HG03521 (cell line): Measurements from ENCODE around the gene OVAAL.
"Not testable (repeated sequence)": the region's sequence is repeated elsewhere in the genome, so short reads cannot be mapped to it uniquely, and the experiment has no call there.

Experiments
- ATAC-seq: cut with Tn5 transposase; IDR thresholded peaks from one replicate; pipeline ENCODE4 v1.9.1; 2021; ENCODE audit warnings: mild to moderate bottlenecking, moderate library complexity; ENCODE audit not compliant: unreplicated experiment

The OVAAL gene

DNA sequence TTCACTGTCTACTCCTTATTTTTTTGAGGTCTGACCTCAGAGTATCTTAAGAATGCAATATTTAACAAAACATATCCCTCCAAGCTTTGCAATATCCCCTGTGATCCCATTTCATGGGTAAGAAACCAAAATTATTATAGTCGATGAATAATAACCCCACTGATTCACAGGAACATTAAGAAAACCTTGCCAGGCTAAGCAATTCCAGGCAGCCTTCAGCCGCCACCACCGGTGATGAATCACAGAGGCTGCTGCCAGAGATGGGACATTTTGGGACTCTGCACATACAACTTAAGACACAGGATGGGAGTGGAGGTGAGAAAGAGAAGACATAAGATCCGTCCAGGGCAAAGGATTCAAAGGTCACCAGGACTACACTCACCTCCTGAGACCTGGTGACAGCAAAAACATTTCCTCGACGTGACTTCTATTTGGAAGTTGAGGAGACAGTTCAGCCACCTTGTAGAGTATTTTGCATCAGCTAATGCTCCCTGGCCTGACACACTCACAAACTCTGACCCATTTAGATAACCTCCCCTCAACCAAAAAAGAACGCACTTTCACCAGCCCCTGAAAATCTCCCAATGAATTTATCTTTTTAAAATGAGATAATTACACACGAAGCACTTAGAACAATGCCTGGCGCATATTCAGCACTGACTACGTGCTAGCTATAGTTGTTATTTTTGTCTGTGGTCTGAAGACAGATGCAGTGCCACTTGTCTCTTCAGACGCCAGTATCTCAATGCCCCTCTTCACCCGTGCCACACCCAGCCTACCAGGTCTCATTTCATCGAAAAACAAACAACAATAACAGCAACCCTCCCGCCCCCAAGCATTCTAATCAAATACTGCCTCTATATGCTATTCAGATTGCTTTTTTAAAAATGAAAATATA lies 17.8 kb upstream of the OVAAL start:
- ATAC-seq = no peak

DNA sequence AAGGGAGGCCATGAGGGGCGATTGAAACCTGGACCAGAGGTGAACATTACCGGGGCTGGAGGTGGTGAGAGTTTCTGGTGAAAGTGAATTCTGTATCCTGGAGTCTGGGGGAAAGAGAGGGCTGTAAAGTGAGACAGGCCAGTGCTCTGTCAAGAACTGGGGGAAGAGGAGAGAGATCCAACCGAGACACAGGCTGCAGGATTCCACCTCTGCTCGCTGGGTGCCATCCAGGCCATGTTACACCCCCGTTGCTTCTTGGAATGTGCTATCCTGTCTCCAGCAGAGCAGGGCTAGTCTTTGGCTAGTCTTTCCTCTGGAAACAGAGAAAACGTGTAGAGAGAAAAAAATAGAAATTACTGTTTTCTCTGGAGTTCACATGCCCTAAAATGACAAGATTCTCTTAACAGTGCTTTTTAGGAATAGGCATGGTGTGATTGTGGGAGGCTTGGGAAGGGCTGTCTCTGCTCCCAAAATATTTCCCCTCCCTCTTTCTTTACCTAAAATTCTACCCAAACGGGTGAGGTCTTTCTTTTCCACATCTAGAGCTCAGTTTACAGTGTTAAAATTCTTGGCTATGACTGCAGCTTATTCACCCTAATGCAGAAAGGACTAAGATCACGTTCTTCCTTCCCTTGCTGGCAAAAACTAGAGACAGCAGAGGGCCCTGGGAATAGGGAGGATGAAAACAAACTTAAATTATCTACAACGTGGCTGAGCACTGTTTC lies 16.5 kb upstream of the OVAAL start:
- no peak for ATAC-seq

DNA sequence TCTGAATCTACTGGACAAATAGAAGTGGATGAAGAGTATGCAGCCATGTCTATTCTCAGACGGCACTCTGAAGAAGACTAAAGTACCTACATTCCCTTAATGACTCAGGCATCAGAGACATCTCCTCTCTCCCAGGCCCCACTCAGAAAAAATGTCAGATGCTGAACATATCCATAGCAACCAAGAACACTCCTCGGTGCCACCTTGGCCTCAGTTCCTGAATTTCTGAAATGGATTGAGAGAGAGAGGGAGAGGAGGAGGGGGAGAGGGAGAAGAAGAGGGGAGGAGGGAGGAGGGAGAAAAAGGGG lies 16.0 kb upstream of the OVAAL start:
- ATAC-seq = no peak

DNA sequence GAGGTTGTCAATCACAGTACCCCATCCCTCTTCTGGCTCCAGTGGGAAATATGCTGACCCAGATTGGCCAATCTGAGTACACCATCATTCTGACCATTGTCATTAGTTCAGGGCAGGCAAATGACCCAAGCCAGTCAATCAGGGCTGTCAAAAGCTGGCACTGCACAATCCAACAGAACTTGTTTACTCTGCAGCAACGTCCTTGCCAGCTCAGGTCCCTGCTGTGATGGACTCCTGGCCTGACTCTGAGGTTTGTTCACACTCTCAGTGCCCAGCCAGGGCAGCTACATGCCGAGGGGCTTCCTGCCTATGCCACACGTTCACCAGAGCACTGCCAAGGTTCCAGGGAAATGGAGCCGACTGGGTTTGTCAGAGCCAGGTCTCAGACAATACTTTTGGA lies 14.7 kb upstream of the OVAAL start:
- ATAC-seq = no peak

DNA sequence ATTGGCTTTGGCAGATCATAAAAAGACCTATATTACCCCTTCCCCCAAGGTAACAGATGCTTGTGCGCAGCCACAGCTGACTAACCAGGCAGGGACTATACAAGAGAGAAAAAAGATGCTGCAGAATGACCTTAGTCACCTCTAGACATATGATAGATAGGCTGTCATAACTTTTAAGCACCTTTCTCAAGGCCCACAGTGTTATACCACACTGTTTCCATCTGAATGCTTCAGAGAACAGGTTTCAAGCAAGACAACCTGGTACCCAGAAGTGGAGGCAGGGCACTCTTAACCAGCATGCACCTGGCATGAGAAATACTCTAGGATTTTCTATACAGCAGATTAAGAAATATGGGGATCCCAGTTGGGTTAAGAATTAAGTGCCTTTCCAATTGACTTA lies 12.8 kb upstream of the OVAAL start:
- ATAC-seq = no peak

DNA sequence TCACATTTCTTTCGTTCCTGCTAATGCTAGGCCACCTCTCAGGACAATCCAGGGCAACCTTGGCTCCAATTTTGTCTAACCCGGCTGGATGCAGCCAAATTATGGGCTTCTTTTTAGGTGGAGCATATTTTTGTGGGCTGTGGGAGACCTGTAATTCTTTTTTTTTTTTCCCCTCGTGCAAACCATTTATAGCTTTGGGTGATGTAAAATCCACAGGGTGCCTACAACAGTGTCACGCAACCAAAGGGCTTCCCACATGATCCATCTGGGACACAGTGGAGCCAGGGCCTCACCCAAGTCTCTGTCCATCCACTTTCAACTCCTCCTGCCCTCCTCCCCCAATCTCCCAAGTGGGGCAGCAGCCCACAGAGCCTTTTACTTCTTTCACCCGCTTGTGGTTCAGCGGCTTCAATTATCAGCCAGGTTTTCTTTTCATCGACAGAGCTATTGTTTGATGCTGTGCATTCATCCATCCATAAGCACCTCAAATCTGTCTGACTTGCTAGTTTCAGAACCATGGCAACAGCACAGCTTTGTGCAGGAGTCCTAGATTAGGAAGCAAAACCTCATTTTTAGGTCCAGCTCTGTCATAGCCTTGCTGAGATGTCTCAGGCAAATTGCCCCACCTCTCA lies 10.0 kb upstream of the OVAAL start:
- no peak for ATAC-seq

DNA sequence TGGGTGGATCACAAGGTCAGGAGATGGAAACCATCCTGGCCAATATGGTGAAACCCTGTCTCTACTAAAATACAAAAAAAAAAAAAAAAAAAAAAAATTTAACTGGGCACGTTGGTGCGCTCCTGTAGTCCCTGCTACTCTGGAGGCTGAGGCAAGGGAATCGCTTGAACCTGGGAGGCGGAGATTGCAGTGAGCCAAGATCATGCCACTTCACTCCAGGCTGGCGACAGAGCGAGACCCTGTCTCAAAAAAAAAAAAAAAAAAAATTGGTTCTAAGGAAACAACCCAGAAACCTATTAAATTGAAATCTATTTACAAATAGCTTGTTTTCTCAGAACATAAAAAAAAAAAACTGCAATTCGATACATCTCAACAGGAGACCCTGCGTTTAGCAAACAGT lies 9.0 kb upstream of the OVAAL start:
- ATAC-seq = not testable (repeated sequence)

DNA sequence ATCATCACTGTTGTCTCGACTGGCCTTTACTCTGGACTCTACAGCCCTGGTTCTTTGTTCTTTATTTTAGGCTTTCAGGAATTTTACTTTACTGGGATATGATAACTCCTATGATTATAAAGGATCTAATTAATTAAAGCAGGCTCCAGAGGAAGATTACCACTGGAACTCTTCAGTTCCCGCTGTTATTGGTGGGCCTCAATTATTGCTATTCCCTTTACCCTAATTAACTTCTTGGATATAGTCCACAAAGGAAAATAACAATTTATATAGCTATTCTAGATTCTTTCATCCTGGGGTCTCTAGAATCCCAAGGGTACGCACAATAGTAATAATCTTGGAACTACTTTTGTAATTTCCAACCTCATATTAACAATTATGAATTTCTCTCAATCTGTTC lies 8.5 kb upstream of the OVAAL start:
- no peak for ATAC-seq

DNA sequence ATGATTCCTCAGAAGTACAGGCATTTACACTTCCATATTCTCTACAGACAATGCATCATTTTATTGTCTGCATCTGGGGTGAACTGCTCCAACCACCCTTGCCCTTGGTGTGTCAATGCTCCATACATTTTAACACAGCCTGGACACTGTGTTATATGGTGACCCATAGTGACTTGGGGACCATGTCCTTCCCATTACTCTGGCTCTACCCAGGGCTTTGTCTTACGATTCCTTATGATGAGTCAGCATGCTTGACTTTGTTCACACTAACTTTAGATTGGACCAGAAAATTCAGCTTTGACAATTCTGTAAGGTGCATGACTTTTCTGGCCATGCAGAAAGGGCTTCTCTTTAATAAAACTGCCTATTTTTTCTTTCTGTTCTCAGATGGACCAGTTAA lies 6.8 kb upstream of the OVAAL start:
- no peak for ATAC-seq

DNA sequence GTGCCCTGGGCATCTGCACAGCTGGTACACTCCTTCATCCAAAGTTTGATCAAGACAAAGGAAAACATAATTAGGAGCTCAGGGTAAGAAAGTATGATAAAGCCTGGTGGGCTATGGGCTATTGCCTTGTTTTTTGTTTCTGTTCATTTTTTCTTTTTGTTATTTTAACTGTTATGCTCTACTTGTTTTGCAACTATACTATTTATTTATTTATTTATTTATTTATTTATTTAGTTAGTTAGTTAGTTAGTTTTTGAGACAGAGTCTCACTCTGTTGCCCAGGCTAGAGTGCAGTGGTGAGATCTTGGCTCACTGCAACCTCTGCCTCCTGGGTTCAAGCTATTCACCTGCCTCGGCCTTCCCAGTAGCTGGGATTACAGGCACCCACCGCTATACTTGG lies 5.7 kb upstream of the OVAAL start:
- not testable (repeated sequence) for ATAC-seq

DNA sequence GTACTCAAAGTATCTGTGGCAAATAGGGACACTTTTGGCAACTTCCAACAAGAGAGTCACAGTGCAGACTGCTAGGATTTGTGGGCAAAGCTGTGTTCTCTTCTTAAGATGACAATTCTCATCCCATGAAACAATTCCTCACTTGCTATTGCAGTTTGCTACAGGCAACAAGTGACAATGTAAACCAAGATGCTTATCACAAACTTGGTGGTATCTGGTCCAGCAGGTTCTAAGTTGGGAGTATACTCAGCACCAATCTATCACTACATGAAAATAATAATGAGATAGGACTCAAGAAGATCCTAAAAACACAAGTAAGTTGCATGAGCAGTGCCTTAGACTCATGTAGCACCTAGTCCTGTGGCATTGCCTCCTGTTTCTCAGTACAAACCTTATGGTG lies 3.4 kb upstream of the OVAAL start:
- no peak for ATAC-seq

DNA sequence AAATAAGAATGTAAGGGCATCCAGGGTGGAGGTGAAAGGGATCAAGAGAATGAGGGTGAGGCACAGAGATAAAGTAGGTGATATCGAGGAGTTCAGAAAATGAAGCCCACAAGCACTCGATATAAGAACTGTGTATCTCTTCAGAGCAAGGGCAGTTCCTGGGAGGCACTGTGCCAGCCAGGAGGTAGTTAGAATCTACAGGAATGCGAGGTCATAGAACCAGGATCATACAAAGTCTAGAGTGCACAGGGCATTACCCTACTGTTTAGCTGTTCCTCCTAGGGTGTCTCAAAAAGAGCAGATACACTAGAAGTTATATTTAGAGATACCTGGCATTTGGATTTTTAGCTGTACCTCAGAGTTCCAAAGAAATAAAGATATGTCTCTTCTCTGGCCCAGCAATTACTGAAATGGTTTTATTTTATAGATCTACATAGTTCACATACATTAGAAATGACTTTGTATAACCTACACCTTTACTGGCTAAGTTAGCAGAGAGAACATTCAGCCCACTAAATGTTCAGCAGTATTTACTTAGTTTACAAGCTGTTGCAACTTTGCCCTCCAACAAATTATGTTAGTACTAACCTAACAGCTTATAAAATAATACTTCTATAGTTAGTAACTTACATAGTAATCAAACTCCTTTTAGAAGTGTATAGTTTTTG lies 1.6 kb downstream of the OVAAL start:
- no peak for ATAC-seq

DNA sequence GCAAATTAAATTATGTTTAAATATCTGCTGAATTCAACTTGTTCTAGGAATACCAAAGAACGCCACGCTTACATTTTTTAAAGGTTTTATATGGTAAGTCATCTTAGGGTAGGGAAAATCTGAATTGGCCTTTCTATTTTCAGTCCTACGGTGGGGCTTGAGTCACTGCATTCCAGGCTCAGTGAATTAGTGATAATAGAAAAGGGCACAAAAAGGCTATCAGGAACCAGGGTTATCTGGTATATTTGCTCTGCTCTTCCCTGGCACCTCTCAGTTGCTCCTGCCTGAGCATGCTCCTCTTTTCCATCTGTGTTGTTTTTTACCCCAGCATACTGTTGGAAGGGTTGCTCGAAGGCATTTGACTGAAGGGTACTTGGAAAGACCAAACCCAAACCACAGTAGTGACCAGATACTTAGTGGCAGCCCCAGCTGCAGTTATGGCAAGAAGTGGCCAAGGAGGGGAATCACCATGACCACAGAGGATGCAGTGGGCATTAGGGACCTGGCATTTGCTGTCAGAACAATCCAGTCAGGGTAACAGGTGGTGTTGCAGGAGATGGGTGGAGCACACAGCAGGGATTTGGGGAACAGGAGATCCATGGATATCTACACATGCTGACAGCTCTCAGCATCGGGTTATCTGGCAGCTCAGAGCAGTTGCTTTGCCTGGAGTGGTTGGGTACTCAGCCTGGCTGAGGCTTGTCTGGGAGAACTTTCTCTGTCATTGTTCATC lies 2.3 kb downstream of the OVAAL start:
- no peak for ATAC-seq

DNA sequence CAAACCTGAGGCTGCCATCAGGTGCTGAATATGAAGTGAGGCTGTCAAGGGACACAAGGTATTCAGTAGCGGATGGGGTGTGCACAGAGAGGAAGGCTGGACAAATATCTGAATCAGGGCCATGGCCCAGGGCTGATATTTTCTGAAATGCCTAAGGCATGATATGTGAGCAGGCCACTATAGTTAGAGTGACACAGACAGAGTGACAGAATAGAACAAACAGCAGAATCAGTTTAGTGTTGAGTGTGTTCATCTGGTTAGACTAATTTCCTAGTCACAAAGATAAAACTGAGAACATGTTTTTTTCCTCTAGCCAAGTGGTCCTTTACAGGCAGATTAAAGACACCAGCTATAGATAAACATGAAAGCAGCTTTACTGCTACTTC lies 3.9 kb downstream of the OVAAL start:
- ATAC-seq = no peak

DNA sequence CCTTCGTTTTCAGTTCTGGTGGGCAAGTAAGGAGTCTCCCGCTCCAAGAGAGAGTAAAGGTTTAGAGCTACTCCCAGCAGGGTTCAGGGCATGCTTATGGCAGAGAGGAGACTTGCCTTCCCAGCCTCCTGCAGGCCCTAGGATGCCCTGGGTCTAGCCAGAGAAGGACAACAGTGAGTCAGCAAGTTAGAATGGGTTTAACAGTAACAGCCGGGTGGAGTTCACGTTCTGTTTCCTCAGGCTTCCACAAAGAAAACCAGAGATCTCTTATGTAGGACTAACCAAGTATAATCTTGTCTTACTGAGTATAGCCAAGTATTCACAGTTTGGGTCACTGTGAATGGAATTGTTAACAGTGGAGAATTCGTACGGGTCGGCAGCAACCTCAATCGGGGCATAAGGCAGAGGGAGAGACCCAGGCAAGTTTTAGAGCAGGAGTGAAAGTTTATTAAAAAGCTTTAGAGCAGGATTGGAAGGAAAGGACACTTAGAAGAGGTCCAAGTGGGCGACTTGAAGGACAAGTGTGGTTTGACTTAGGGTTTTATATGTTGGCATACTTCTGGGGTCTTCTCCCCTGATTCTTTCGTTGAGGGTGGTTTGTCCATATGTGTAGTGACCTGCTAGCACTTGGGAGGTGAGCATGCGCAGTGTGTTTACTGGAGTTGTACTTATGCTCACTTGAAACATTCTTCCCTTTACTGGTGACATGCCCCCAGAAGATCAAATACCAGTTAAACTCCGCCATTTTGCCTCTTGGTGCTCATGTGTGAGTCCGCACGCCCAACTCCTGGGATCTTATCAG lies 4.5 kb downstream of the OVAAL start:
- ATAC-seq = no peak

DNA sequence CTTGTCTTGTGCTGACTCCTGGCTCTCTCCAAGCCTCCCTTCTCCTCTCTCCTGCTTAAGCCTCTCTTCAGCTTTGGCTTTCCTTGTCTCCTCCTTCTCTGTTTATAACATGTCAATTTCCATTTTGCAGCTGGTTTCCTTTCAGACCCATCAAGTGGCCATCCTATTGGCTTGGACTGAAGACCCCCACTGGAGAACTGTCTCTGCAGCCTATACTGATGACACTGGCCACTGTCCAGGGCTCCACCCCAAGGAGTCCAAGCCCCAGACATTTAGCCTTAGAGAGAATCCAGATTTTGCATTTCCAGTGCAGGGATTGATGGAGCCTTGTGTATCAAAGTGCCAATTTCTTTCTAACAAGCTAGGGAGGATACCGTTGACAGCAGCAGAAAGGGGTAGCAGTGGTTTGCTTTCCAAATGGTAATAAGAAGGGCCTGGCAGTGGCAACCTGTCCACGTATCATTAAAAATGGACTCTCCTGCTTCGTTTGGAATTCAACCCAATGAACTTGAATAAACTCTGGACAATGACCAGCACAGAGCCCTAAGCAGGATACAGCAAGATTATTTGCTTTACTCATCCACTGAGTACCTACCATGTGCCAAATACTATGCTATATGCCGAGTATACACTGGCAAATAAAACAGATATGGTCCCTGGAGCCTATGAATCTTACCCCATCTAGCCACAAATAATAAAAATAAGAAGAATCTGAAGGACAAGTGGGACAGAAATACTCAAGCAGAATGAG lies 6.5 kb downstream of the OVAAL start:
- no peak for ATAC-seq

DNA sequence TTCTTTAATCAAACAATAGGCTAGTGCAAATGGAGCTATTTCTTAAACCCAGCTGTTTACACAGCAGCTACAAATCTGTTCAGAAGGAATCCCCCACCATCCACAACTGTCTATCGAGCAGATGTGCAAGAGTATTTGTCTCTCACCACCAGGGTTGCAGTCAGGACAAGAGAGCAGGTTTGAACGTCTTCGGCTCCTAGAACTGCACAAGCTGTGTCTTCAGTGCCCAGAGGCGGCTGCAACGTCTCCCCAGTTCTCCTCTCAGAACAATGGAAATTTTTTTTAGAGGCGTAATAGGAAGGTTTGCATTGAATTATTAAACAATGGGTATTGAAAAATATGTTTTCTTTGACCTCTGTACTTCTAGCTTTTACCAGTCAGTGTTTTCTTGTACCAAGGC lies 7.3 kb downstream of the OVAAL start:
- no peak for ATAC-seq

DNA sequence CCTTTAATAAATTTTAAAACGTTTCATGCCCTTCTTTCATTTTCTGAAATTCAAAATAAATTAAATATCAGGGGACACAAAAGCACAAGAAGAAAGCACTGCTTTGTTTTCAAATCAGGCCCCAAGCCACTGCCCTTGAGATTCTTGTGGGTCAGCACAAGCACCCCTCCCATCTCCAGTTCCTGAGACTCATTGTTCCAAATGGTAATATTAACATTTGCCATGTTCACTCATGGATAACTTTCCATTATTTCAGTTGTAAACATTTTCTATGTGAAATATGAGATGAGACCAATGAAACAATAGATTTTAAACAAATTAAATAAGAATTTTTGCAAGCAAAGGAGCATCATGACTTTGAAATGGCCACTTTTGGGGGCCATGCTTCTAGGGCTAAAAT lies 7.7 kb downstream of the OVAAL start:
- no peak for ATAC-seq

DNA sequence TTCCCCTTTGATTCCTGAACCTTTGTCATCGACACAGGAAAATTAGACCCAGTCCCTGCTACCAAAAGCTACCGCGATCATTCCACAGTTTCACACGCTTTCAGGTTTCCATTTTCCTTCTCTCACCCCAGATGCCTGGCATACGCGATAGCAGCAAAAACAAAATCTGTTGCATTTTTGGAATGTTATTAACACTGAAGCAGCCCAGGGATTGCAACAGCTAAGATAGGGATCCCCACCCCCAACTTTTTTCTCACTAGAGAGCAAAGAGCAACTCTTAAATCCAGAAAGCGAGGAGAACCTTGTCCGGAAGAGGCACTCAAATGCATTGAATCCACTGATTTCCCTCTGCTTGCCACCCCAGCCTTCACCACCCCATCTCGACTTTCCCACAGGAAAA lies 8.9 kb downstream of the OVAAL start:
- no peak for ATAC-seq
